Naive thymus-derived CD8-positive, alpha-beta T cell (primary cell): ENCODE measurements around the gene PIGL. TPM values are rescaled to one million over a fixed set of nuclear protein-coding genes. Genes with fewer than 3 reads are reported as not detected.
A peak's percentile ranks its signal among the peaks of the same experiment; 100 is the strongest.
"Not testable (repeated sequence)": the region's sequence is repeated elsewhere in the genome, so short reads cannot be mapped to it uniquely, and the experiment has no call there.

ENCODE experiments used
- ATAC-seq, 2 donors: fragments of 150-1000 bp; cut with Tn5 transposase in 1 of 2; sonication (Bioruptor Pico), chemical (Tn5 transposase) in 1 of 2; 1 replicate in 1 of 2; 2 replicates in 1 of 2; pipeline ENCODE4 v1.10.0; 2021; ENCODE audit warnings: mild to moderate bottlenecking in 2 of 2, moderate library complexity in 2 of 2
- POLR2A ChIA-PET: fragments of 350-600 bp; sonication (Branson Sonifier 250); formaldehyde crosslinking; loops from one replicate; lab custom pipeline; 2021; ENCODE audit warnings: antibody characterized with exemption; lab: Charles Lee
- DNase-seq, 10 donors: peaks; one replicate each; pipeline versions ENCODE4 v3.0.0 to v3.0.0-alpha.2; 2020 to 2022
- H3K27ac Mint-ChIP-seq, 10 donors: one replicate each; pipeline ENCODE4 v1.8.0; 2020 to 2022; ENCODE audit warnings: mild to moderate bottlenecking in 10 of 10, mixed read lengths in 10 of 10, moderate library complexity in 4 of 10, inconsistent platforms in 1 of 10
- H3K27me3 Mint-ChIP-seq, 5 donors: one replicate each; pipeline ENCODE4 v1.8.0; 2021 to 2022; ENCODE audit warnings: mixed read lengths in 5 of 5
- H3K36me3 Mint-ChIP-seq, 3 donors: one replicate each; pipeline ENCODE4 v1.8.0; 2020 to 2022; ENCODE audit warnings: mixed read lengths in 3 of 3, mild to moderate bottlenecking in 2 of 3, inconsistent platforms in 1 of 3
- H3K4me1 Mint-ChIP-seq, 4 donors: one replicate each; pipeline ENCODE4 v1.8.0; 2021 to 2022; ENCODE audit warnings: mixed read lengths in 4 of 4
- H3K4me3 Mint-ChIP-seq, 10 donors: one replicate each; pipeline ENCODE4 v1.8.0; 2020 to 2022; ENCODE audit warnings: mild to moderate bottlenecking in 10 of 10, mixed read lengths in 10 of 10, moderate library complexity in 6 of 10, inconsistent platforms in 1 of 10
- H3K9me3 Mint-ChIP-seq, 9 donors: one replicate each; pipeline ENCODE4 v1.8.0; 2020 to 2022; ENCODE audit warnings: mixed read lengths in 9 of 9, mild to moderate bottlenecking in 3 of 9, inconsistent platforms in 1 of 9, moderate library complexity in 1 of 9
- polyA plus RNA-seq, 3 donors: library from polyadenylated mRNA; unstranded; fragments of 300-500 nt; fragmentation: Illumina TruSeq; gene quantifications; one replicate each; pipeline ENCODE4 v1.2.3, GENCODE V29; 2021
- total RNA-seq, 8 experiments: library from RNA in 2 of 8; stranded (reverse) in 2 of 8; gene quantifications; one replicate each; pipeline ENCODE4 v1.2.3 and lab custom pipeline; 2021 to 2026

PIGL gene
- total and polyA plus RNA-seq, 5 experiments from 2014 or later, result 9.2 to 98.2 (median 14.3) TPM

- POLR2A ChIA-PET, result interaction anchor here (0.7 to 1.1 kb wide), 3 partner anchors 9 to 199 kb away, joined by 3 to 4 read pairs (median 3); partner anchors contain the start of gene NCOR1
- ATAC-seq, result not testable (repeated sequence)
- peak overlapping the region in 2 of 10 donors; percentile 5 to 12 for H3K4me3 Mint-ChIP-seq
Measured at GRCh38 chr17:16201693-16202131, 15.3 kb upstream of the PIGL start.

GRCh38 chr17:16202554-16203500, 14.2 kb upstream of the PIGL start:
- not testable (repeated sequence) for DNase-seq, H3K27me3 Mint-ChIP-seq, ATAC-seq, H3K9me3 Mint-ChIP-seq
- peaks cover 34 to 83% (median 75%) of the 10 kb centered on the region in 4 donors for H3K4me1 Mint-ChIP-seq
- peak overlapping the region; percentile 64 to 89 (median 82) for H3K27ac Mint-ChIP-seq
- H3K36me3 Mint-ChIP-seq, result peaks cover 0 to 23% (median 2%) of the 10 kb centered on the region in 3 donors
- POLR2A ChIA-PET, result interaction anchor here (0.6 to 1.1 kb wide), 3 partner anchors 11 to 327 kb away, joined by 3 to 4 read pairs (median 3); partner anchors contain the start of gene NCOR1
- peak overlapping the region in 8 of 10 donors; percentile 2 to 70 (median 36) for H3K4me3 Mint-ChIP-seq

More at GRCh38 chr17:16201693-16202131, 15.3 kb upstream of the PIGL start:
- Mint-ChIP-seq H3K36me3 (peaks cover 0 to 29% (median 6%) of the 10 kb centered on the region in 3 donors), H3K4me1 (peaks cover 33 to 84% (median 72%) of the 10 kb centered on the region in 4 donors), H3K27ac (peak overlapping the region in 8 of 10 donors; percentile 16 to 89 (median 60))
- not testable (repeated sequence) for H3K9me3 Mint-ChIP-seq, H3K27me3 Mint-ChIP-seq
- peak in 1 of 10 donors; percentile 44 for DNase-seq

- Mint-ChIP-seq H3K36me3 (peaks cover 0 to 11% (median 0%) of the 10 kb centered on the region in 3 donors), H3K4me3 (peak overlapping the region in 7 of 10 donors; percentile 8 to 54 (median 30)), H3K4me1 (peaks cover 29 to 77% (median 66%) of the 10 kb centered on the region in 4 donors), H3K27ac (peak overlapping the region; percentile 37 to 85 (median 81))
- not testable (repeated sequence) for H3K27me3 Mint-ChIP-seq, DNase-seq, H3K9me3 Mint-ChIP-seq, ATAC-seq
- POLR2A ChIA-PET, result interaction anchor here (1.1 to 1.3 kb wide), 2 partner anchors 11 to 12 kb away, joined by 3 to 4 read pairs; partner anchors contain the start of genes NCOR1 and PIGL
Measured at GRCh38 chr17:16204763-16205162, 12.2 kb upstream of the PIGL start.

GRCh38 chr17:16211590-16211989, 5.4 kb upstream of the PIGL start:
- H3K27me3 Mint-ChIP-seq, result no peaks in the 10 kb centered on the region
- H3K4me3 Mint-ChIP-seq, result peak overlapping the region in 5 of 10 donors; percentile 4 to 48 (median 11)
- POLR2A ChIA-PET, result interaction anchor here (1.7 kb wide), 1 partner anchor 10 kb away, joined by 3 read pairs; no protein-coding TSS in a partner anchor
- H3K27ac Mint-ChIP-seq, result peak overlapping the region in 8 of 10 donors; percentile 2 to 56 (median 36)
- H3K36me3 Mint-ChIP-seq, result peaks cover 0 to 5% (median 0%) of the 10 kb centered on the region in 3 donors
- DNase-seq (no peak), ATAC-seq (no peak)
- H3K9me3 Mint-ChIP-seq, result no peaks in the 10 kb centered on the region
- H3K4me1 Mint-ChIP-seq, result peaks cover 14 to 63% (median 50%) of the 10 kb centered on the region in 4 donors

GRCh38 chr17:16212793-16213192, 4.2 kb upstream of the PIGL start:
- peaks cover 16 to 67% (median 52%) of the 10 kb centered on the region in 4 donors for H3K4me1 Mint-ChIP-seq
- POLR2A ChIA-PET, result no interaction called here

GRCh38 chr17:16214190-16215001, 2.6 kb upstream of the PIGL start:
- peak in 1 of 10 donors; percentile 57 for DNase-seq
- H3K9me3 Mint-ChIP-seq, result no peaks in the 10 kb centered on the region

More at GRCh38 chr17:16212793-16213192, 4.2 kb upstream of the PIGL start:
- no peaks in the 10 kb centered on the region for H3K27me3 Mint-ChIP-seq
- DNase-seq, result no peak
- H3K27ac Mint-ChIP-seq, result peak overlapping the region in 8 of 10 donors; percentile 37 to 97 (median 72)
- H3K36me3 Mint-ChIP-seq, result peaks cover 0 to 2% (median 0%) of the 10 kb centered on the region in 3 donors
- H3K9me3 Mint-ChIP-seq, result no peaks in the 10 kb centered on the region
- ATAC-seq, result no peak
- H3K4me3 Mint-ChIP-seq, result peak overlapping the region in 9 of 10 donors; percentile 41 to 98 (median 95)

GRCh38 chr17:16215002-16215272, 2.1 kb upstream of the PIGL start:
- no peaks in the 10 kb centered on the region for H3K9me3 Mint-ChIP-seq
- POLR2A ChIA-PET, result interaction anchor here (0.6 to 3.8 kb wide), 9 partner anchors 13 to 321 kb away, joined by 3 to 27 read pairs (median 6); partner anchors contain the start of genes CENPV and UBB
- H3K4me1 Mint-ChIP-seq, result peaks cover 15 to 59% (median 53%) of the 10 kb centered on the region in 4 donors
- ATAC-seq (peak; percentile 32 to 33), DNase-seq (peak in 3 of 10 donors; percentile 4 to 32 (median 23))
- H3K4me3 Mint-ChIP-seq, result peak overlapping the region; percentile 89 to 99 (median 96)
- H3K27me3 Mint-ChIP-seq, result no peaks in the 10 kb centered on the region
- H3K36me3 Mint-ChIP-seq, result peaks cover 0 to 8% (median 0%) of the 10 kb centered on the region in 3 donors
- peak overlapping the region; percentile 76 to 97 (median 92) for H3K27ac Mint-ChIP-seq

More at GRCh38 chr17:16214190-16215001, 2.6 kb upstream of the PIGL start:
- Mint-ChIP-seq H3K4me3 (peak overlapping the region; percentile 89 to 99 (median 96)), H3K4me1 (peaks cover 15 to 63% (median 54%) of the 10 kb centered on the region in 4 donors), H3K36me3 (peaks cover 0 to 7% (median 0%) of the 10 kb centered on the region in 3 donors), H3K27ac (peak overlapping the region; percentile 76 to 97 (median 92)), H3K27me3 (no peaks in the 10 kb centered on the region)
- no peak for ATAC-seq
- POLR2A ChIA-PET, result interaction anchor here (0.5 to 3.8 kb wide), 7 partner anchors 11 to 167 kb away, joined by 3 to 27 read pairs (median 5); partner anchors contain the start of genes CENPV and UBB

- H3K4me1 Mint-ChIP-seq, result peaks cover 15 to 59% (median 53%) of the 10 kb centered on the region in 4 donors
- peak; percentile 78 to 91 (median 82) for DNase-seq
- POLR2A ChIA-PET, result interaction anchor here (0.6 to 3.8 kb wide), 11 partner anchors 10 to 320 kb away, joined by 3 to 27 read pairs (median 5); partner anchors contain the start of genes CENPV and UBB
- no peaks in the 10 kb centered on the region for H3K9me3 Mint-ChIP-seq
- H3K36me3 Mint-ChIP-seq, result peaks cover 0 to 8% (median 0%) of the 10 kb centered on the region in 3 donors
- H3K27ac Mint-ChIP-seq, result peak within 1 kb of the TSS; percentile 81 to 98 (median 94)
- H3K27me3 Mint-ChIP-seq, result no peaks in the 10 kb centered on the region
- ATAC-seq, result peak; percentile 86
- peak within 1 kb of the TSS; percentile 89 to 99 (median 96) for H3K4me3 Mint-ChIP-seq
Measured at GRCh38 chr17:16215273-16215964, 1.6 kb upstream of the PIGL start, which contains the start of gene NCOR1. Gene NCOR1, minus strand, starts transcription at chr17:16215534. Its CDS starts 20,965 bp downstream, at chr17:16194569.

- ATAC-seq (no peak), DNase-seq (peak in 4 of 10 donors; percentile 6 to 21 (median 10))
- Mint-ChIP-seq H3K9me3 (no peaks in the 10 kb centered on the region), H3K27me3 (no peaks in the 10 kb centered on the region), H3K27ac (peak overlapping the region; percentile 68 to 98 (median 90)), H3K36me3 (peaks cover 0 to 8% (median 0%) of the 10 kb centered on the region in 3 donors), H3K4me3 (peak overlapping the region; percentile 78 to 99 (median 96)), H3K4me1 (peaks cover 15 to 56% (median 52%) of the 10 kb centered on the region in 4 donors)
- POLR2A ChIA-PET, result interaction anchor here (0.9 to 3.8 kb wide), 8 partner anchors 10 to 320 kb away, joined by 3 to 27 read pairs (median 4); partner anchors contain the start of gene CENPV
Measured at GRCh38 chr17:16215965-16216316, 1.1 kb upstream of the PIGL start.

- not testable (repeated sequence) for H3K9me3 Mint-ChIP-seq, ATAC-seq, H3K36me3 Mint-ChIP-seq, H3K27me3 Mint-ChIP-seq
- DNase-seq, result peak in 3 of 10 donors; percentile 5 to 8 (median 7)
- H3K4me3 Mint-ChIP-seq, result peak overlapping the region; percentile 89 to 99 (median 96)
- peak overlapping the region; percentile 91 to 99 (median 96) for H3K27ac Mint-ChIP-seq
- POLR2A ChIA-PET, result interaction anchor here (0.6 to 3.8 kb wide), 13 partner anchors 8 to 222 kb away, joined by 3 to 27 read pairs (median 4); partner anchors contain the start of gene CENPV
- peaks cover 15 to 52% (median 48%) of the 10 kb centered on the region in 4 donors for H3K4me1 Mint-ChIP-seq
Measured at GRCh38 chr17:16216341-16217001, 539 bp upstream of the PIGL start.
